Measurements from ENCODE around the gene RBBP5.

RBBP5 gene

GRCh38 chr1:205037539-205037938 lies 84.2 kb downstream of the RBBP5 start:
- TF ChIP-seq EP300 (IDR thresholded peaks at IDR 0.05; ENCODE audit: borderline replicate concordance) (no peak), YY1 (IDR thresholded peaks at IDR 0.05; ENCODE audit: low read depth) (no peak), MAX (IDR thresholded peaks at IDR 0.05) (no peak), ZBTB7A (IDR thresholded peaks at IDR 0.05; ENCODE audit: low read depth) (no peak), TEAD4 (IDR thresholded peaks at IDR 0.05) (no peak), RAD21 (IDR thresholded peaks at IDR 0.05; ENCODE audit: low read depth) (no peak), NFIC (IDR thresholded peaks at IDR 0.05) (no peak), CREB1 (IDR thresholded peaks at IDR 0.05; ENCODE audit: low read depth) (no peak), TAF1 (IDR thresholded peaks at IDR 0.05; ENCODE audit: low read depth) (no peak), FOXM1 (IDR thresholded peaks at IDR 0.05; ENCODE audit: borderline replicate concordance, low read depth) (no peak), TCF12 (IDR thresholded peaks at IDR 0.05; ENCODE audit: low read depth) (no peak), EGR1 (IDR thresholded peaks at IDR 0.05) (no peak), CEBPB (IDR thresholded peaks at IDR 0.05) (no peak)
